ENCODE results near the gene RTN1.

RTN1 gene

DNA sequence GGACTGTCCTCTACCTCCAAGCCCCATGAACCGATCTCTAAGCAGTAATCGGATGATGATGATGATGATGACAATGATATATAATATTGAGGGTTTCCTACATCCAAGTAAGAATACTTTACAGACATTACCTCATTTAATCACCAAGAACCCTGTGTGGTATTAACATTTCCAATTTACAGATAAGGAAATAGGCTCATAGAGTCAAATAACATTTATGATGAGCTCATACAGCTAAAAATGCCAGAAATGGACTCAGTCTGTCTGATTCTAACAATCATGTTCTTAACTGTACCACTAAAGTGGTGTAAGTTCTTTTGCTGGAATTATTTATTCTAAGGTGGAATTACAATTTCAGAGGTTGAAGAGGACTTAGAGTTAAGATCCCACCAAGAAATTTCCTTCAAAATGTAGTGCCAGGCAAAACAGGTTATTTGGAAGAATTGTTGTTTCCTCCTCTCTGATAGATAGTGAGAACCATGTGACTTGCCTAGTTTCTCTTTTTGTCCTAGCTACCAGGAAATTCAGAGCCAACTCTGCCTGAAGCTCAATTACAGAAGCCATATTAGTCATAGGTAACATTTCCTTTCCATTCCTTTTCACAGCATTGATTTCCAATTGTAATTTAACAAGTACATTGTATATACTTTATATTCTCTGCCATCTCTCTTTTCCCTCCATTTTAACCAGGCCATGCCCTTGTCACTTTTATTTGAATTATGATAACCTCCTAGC lies 270.2 kb downstream of the RTN1 start:
- no peak overlapping the region for H4K8ac ChIP-seq (ENCODE audit: low read depth, low read length)
- H3K4me3 ChIP-seq (ENCODE audit: low read length in 2 of 2): no peak overlapping the region
- H2AK5ac ChIP-seq (ENCODE audit: low read depth, low read length): no peak overlapping the region
- H3K4me1 ChIP-seq (ENCODE audit: control insufficient read depth in 2 of 2, insufficient read depth in 1 of 2, low read depth in 1 of 2, low read length in 2 of 2): no peaks in the 10 kb centered on the region
- WGBS, 2 donors (ENCODE audit: extremely low coverage in 2 of 2, insufficient read length in 2 of 2, insufficient replicate concordance in 1 of 2): no CpG with 5 or more reads among the region's 2 CpGs
- no peaks in the 10 kb centered on the region for H3K27me3 ChIP-seq (ENCODE audit: control insufficient read depth in 3 of 3, insufficient read depth in 3 of 3, low read depth in 1 of 3, low read length in 3 of 3)
- no peak overlapping the region for H3K27ac ChIP-seq (replicated peaks; ENCODE audit: low read length)
- no peak overlapping the region for H3K4me2 ChIP-seq (ENCODE audit: insufficient read depth, low read length, poor library complexity, severe bottlenecking)
- H2BK15ac ChIP-seq (ENCODE audit: low read length): no peak overlapping the region
- H3K14ac ChIP-seq (ENCODE audit: low read length): no peak overlapping the region
- H2BK12ac ChIP-seq (ENCODE audit: low read length): no peak overlapping the region
- H3K9me3 ChIP-seq (replicated peaks in 1 of 2; ENCODE audit: control insufficient read depth in 2 of 2, insufficient read depth in 1 of 2, low read depth in 1 of 2, low read length in 2 of 2): no peaks in the 10 kb centered on the region
- no peak overlapping the region for H2BK120ac ChIP-seq (ENCODE audit: low read depth, low read length)
- H3K23ac ChIP-seq (ENCODE audit: low read depth, low read length, poor library complexity): no peak overlapping the region
- peaks cover 0 to 5% of the 10 kb centered on the region in 2 donors for H3K36me3 ChIP-seq (replicated peaks in 1 of 2; ENCODE audit: control insufficient read depth in 2 of 2, insufficient read depth in 2 of 2, low read length in 2 of 2)
- no peak overlapping the region for H3K9ac ChIP-seq (ENCODE audit: low read depth, low read length, poor library complexity)
- H4K91ac ChIP-seq (ENCODE audit: low read depth, low read length, poor library complexity): no peak overlapping the region
- DNase-seq (ENCODE audit: low spot score): no peak
- no peak overlapping the region for H2AFZ ChIP-seq (ENCODE audit: low read length)
- no peak overlapping the region for H3K4ac ChIP-seq (ENCODE audit: low read length)
- H3K18ac ChIP-seq (ENCODE audit: low read length): no peak overlapping the region
- no peaks in the 10 kb centered on the region for H3K79me1 ChIP-seq (ENCODE audit: low read depth, low read length)
- no peak overlapping the region for H2BK5ac ChIP-seq (ENCODE audit: low read length)

- Histone ChIP-seq H3K18ac (ENCODE audit: low read length) (no peak overlapping the region), H3K9me3 (replicated peaks in 1 of 2; ENCODE audit: control insufficient read depth in 2 of 2, insufficient read depth in 1 of 2, low read depth in 1 of 2, low read length in 2 of 2) (peaks cover 0 to 3% of the 10 kb centered on the region in 2 donors), H3K27me3 (ENCODE audit: control insufficient read depth in 3 of 3, insufficient read depth in 3 of 3, low read depth in 1 of 3, low read length in 3 of 3) (no peaks in the 10 kb centered on the region), H3K4me1 (ENCODE audit: control insufficient read depth in 2 of 2, insufficient read depth in 1 of 2, low read depth in 1 of 2, low read length in 2 of 2) (peaks cover 0 to 3% of the 10 kb centered on the region in 2 donors), H2BK12ac (ENCODE audit: low read length) (no peak overlapping the region), H3K9ac (ENCODE audit: low read depth, low read length, poor library complexity) (no peak overlapping the region), H3K36me3 (replicated peaks in 1 of 2; ENCODE audit: control insufficient read depth in 2 of 2, insufficient read depth in 2 of 2, low read length in 2 of 2) (peaks cover 0 to 4% of the 10 kb centered on the region in 2 donors), H2BK5ac (ENCODE audit: low read length) (no peak overlapping the region), H3K14ac (ENCODE audit: low read length) (no peak overlapping the region), H2AK5ac (ENCODE audit: low read depth, low read length) (no peak overlapping the region), H3K23ac (ENCODE audit: low read depth, low read length, poor library complexity) (no peak overlapping the region), H3K79me1 (ENCODE audit: low read depth, low read length) (no peaks in the 10 kb centered on the region), H2AFZ (ENCODE audit: low read length) (no peak overlapping the region), H3K4ac (ENCODE audit: low read length) (no peak overlapping the region), H2BK15ac (ENCODE audit: low read length) (no peak overlapping the region), H3K4me3 (ENCODE audit: low read length in 2 of 2) (no peak overlapping the region), H3K27ac (replicated peaks; ENCODE audit: low read length) (no peak overlapping the region), H2BK120ac (ENCODE audit: low read depth, low read length) (no peak overlapping the region), H4K91ac (ENCODE audit: low read depth, low read length, poor library complexity) (no peak overlapping the region), H4K8ac (ENCODE audit: low read depth, low read length) (no peak overlapping the region), H3K4me2 (ENCODE audit: insufficient read depth, low read length, poor library complexity, severe bottlenecking) (no peak overlapping the region)
- no peak for DNase-seq (ENCODE audit: low spot score)
- WGBS, 2 donors (ENCODE audit: extremely low coverage in 2 of 2, insufficient read length in 2 of 2, insufficient replicate concordance in 1 of 2): no CpG with 5 or more reads among the region's 6 CpGs
Observed at GRCh38 chr14:59595071-59595470, 275.5 kb downstream of the RTN1 start.

- Histone ChIP-seq H3K14ac (ENCODE audit: low read length) (no peak overlapping the region), H4K91ac (ENCODE audit: low read depth, low read length, poor library complexity) (no peak overlapping the region), H3K4ac (ENCODE audit: low read length) (no peak overlapping the region), H2AK5ac (ENCODE audit: low read depth, low read length) (no peak overlapping the region), H3K9me3 (replicated peaks in 1 of 2; ENCODE audit: control insufficient read depth in 2 of 2, insufficient read depth in 1 of 2, low read depth in 1 of 2, low read length in 2 of 2) (peaks cover 0 to 3% of the 10 kb centered on the region in 2 donors), H3K36me3 (replicated peaks in 1 of 2; ENCODE audit: control insufficient read depth in 2 of 2, insufficient read depth in 2 of 2, low read length in 2 of 2) (peaks cover 0 to 2% of the 10 kb centered on the region in 2 donors), H3K9ac (ENCODE audit: low read depth, low read length, poor library complexity) (no peak overlapping the region), H2BK12ac (ENCODE audit: low read length) (no peak overlapping the region), H3K18ac (ENCODE audit: low read length) (no peak overlapping the region), H2BK15ac (ENCODE audit: low read length) (no peak overlapping the region), H3K79me1 (ENCODE audit: low read depth, low read length) (no peaks in the 10 kb centered on the region), H4K8ac (ENCODE audit: low read depth, low read length) (no peak overlapping the region), H3K4me1 (ENCODE audit: control insufficient read depth in 2 of 2, insufficient read depth in 1 of 2, low read depth in 1 of 2, low read length in 2 of 2) (peaks cover 0 to 6% of the 10 kb centered on the region in 2 donors), H2AFZ (ENCODE audit: low read length) (no peak overlapping the region), H3K27me3 (ENCODE audit: control insufficient read depth in 3 of 3, insufficient read depth in 3 of 3, low read depth in 1 of 3, low read length in 3 of 3) (no peaks in the 10 kb centered on the region), H3K27ac (replicated peaks; ENCODE audit: low read length) (no peak overlapping the region), H2BK120ac (ENCODE audit: low read depth, low read length) (no peak overlapping the region), H3K4me2 (ENCODE audit: insufficient read depth, low read length, poor library complexity, severe bottlenecking) (no peak overlapping the region), H2BK5ac (ENCODE audit: low read length) (no peak overlapping the region), H3K4me3 (ENCODE audit: low read length in 2 of 2) (no peak overlapping the region), H3K23ac (ENCODE audit: low read depth, low read length, poor library complexity) (no peak overlapping the region)
- no peak for DNase-seq (ENCODE audit: low spot score)
- WGBS, 2 donors (ENCODE audit: extremely low coverage in 2 of 2, insufficient read length in 2 of 2, insufficient replicate concordance in 1 of 2): no CpG with 5 or more reads among the region's 5 CpGs
Observed at GRCh38 chr14:59591641-59592370, 278.8 kb downstream of the RTN1 start.

DNA sequence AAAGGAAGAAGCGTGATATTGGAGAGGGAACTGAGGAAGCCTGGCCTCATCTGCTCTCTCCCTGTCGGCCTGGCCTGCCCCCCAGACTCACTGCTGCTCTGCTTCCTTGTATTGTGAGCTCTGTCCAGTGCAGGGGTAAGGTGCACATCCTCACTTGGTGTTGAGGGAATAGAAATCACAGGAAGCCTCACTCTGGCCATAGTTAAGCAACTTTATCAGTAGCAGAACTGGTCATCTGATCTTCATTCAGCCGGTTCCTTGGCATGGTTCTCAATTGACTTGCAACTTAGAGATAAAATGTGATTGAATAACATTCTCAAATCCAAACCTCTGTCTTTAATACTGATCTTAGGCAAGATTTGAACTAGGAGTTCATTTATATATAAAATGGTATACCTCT lies 282.5 kb downstream of the RTN1 start:
- H3K9me3 ChIP-seq (replicated peaks in 1 of 2; ENCODE audit: control insufficient read depth in 2 of 2, insufficient read depth in 1 of 2, low read depth in 1 of 2, low read length in 2 of 2): peaks cover 0 to 3% of the 10 kb centered on the region in 2 donors
- no peak overlapping the region for H3K4me2 ChIP-seq (ENCODE audit: insufficient read depth, low read length, poor library complexity, severe bottlenecking)
- no peaks in the 10 kb centered on the region for H3K27me3 ChIP-seq (ENCODE audit: control insufficient read depth in 3 of 3, insufficient read depth in 3 of 3, low read depth in 1 of 3, low read length in 3 of 3)
- no peak overlapping the region for H3K9ac ChIP-seq (ENCODE audit: low read depth, low read length, poor library complexity)
- no peak overlapping the region for H3K4ac ChIP-seq (ENCODE audit: low read length)
- peaks cover 0 to 2% of the 10 kb centered on the region in 2 donors for H3K36me3 ChIP-seq (replicated peaks in 1 of 2; ENCODE audit: control insufficient read depth in 2 of 2, insufficient read depth in 2 of 2, low read length in 2 of 2)
- H3K14ac ChIP-seq (ENCODE audit: low read length): no peak overlapping the region
- no peak overlapping the region for H2BK12ac ChIP-seq (ENCODE audit: low read length)
- no peak overlapping the region for H2AFZ ChIP-seq (ENCODE audit: low read length)
- H3K27ac ChIP-seq (replicated peaks; ENCODE audit: low read length): no peak overlapping the region
- H2BK5ac ChIP-seq (ENCODE audit: low read length): no peak overlapping the region
- WGBS, 2 donors (ENCODE audit: extremely low coverage in 2 of 2, insufficient read length in 2 of 2, insufficient replicate concordance in 1 of 2): no CpG with 5 or more reads among the region's 3 CpGs
- no peak overlapping the region for H2BK120ac ChIP-seq (ENCODE audit: low read depth, low read length)
- no peak overlapping the region for H3K4me3 ChIP-seq (ENCODE audit: low read length in 2 of 2)
- no peak overlapping the region for H2BK15ac ChIP-seq (ENCODE audit: low read length)
- peak overlapping the region; percentile 29 for H3K18ac ChIP-seq (ENCODE audit: low read length)
- no peak overlapping the region for H4K8ac ChIP-seq (ENCODE audit: low read depth, low read length)
- H3K4me1 ChIP-seq (ENCODE audit: control insufficient read depth in 2 of 2, insufficient read depth in 1 of 2, low read depth in 1 of 2, low read length in 2 of 2): peaks cover 0 to 12% of the 10 kb centered on the region in 2 donors
- no peak overlapping the region for H2AK5ac ChIP-seq (ENCODE audit: low read depth, low read length)
- no peak overlapping the region for H4K91ac ChIP-seq (ENCODE audit: low read depth, low read length, poor library complexity)
- H3K23ac ChIP-seq (ENCODE audit: low read depth, low read length, poor library complexity): no peak overlapping the region
- no peaks in the 10 kb centered on the region for H3K79me1 ChIP-seq (ENCODE audit: low read depth, low read length)
- DNase-seq (ENCODE audit: low spot score): no peak
